OCI-LY7 (cell line): ENCODE measurements around the gene IBTK. TPM values are rescaled to one million over a fixed set of nuclear protein-coding genes. Genes with fewer than 3 reads are reported as not detected.

Source experiments
- BruUV-seq: library from RNA; stranded (reverse); fragments of 400-500 nt; replicated peaks from 2 replicates; lab custom pipeline; 2021; lab: Mats Ljungman, UMichigan
- CTCF ChIA-PET: fragments of 300-600 bp; sonication (Branson Sonifier 250); formaldehyde crosslinking; loops from one replicate; lab custom pipeline; 2022; ENCODE audit warnings: antibody characterized with exemption; ENCODE audit not compliant: unreplicated experiment; lab: Charles Lee
- POLR2A ChIA-PET: fragments of 300-600 bp; sonication (Branson Sonifier 250); formaldehyde crosslinking; loops from one replicate; lab custom pipeline; 2022; ENCODE audit warnings: antibody characterized with exemption; lab: Charles Lee
- DNase-seq: peaks from one replicate; pipeline ENCODE4 v3.0.0-alpha.2; 2015; ENCODE audit warnings: low spot score
- H2AFZ ChIP-seq: fragments of 200-600 bp; sonication (generic), shearing (Covaris generic); 2 replicates; pipeline ENCODE4 v1.6.1; 2014; ENCODE audit warnings: mild to moderate bottlenecking, antibody characterized with exemption, low read length, moderate library complexity
- H3K27ac ChIP-seq: fragments of 200-600 bp; sonication (generic); 2 replicates; pipeline ENCODE4 v1.5.1; 2014; ENCODE audit warnings: mixed run types, low read depth, mild to moderate bottlenecking, moderate library complexity, low read length, inconsistent platforms; ENCODE audit not compliant: poor library complexity, severe bottlenecking
- H3K36me3 ChIP-seq: fragments of 200-600 bp; sonication (generic); 2 replicates; pipeline ENCODE4 v1.6.1; 2014; ENCODE audit warnings: mild to moderate bottlenecking, antibody characterized with exemption, low read length, moderate library complexity, mixed read lengths; ENCODE audit not compliant: insufficient read depth
- H3K4me1 ChIP-seq: fragments of 200-600 bp; sonication (generic); 2 replicates; pipeline ENCODE4 v1.5.1; 2014; ENCODE audit warnings: mild to moderate bottlenecking, low read length; ENCODE audit not compliant: insufficient read depth, poor library complexity, severe bottlenecking
- H3K4me2 ChIP-seq: fragments of 200-600 bp; sonication (generic); 2 replicates; pipeline ENCODE4 v1.6.1; 2014; ENCODE audit warnings: mild to moderate bottlenecking, low read length
- H3K4me3 ChIP-seq: fragments of 200-600 bp; sonication (generic); 2 replicates; pipeline ENCODE4 v1.5.1; 2014; ENCODE audit warnings: mild to moderate bottlenecking, low read depth, low read length; ENCODE audit not compliant: poor library complexity, severe bottlenecking
- H3K79me2 ChIP-seq: fragments of 200-600 bp; sonication (generic); 2 replicates; pipeline ENCODE4 v1.6.1; 2016; ENCODE audit warnings: low read depth, mild to moderate bottlenecking, low read length, moderate library complexity, mixed read lengths; ENCODE audit not compliant: insufficient read depth
- H3K9me2 ChIP-seq: fragments of 200-600 bp; sonication (generic); 2 replicates; pipeline ENCODE4 v1.6.1; 2016; ENCODE audit warnings: mild to moderate bottlenecking, low read length, mixed read lengths; ENCODE audit not compliant: insufficient read depth
- H3K9me3 ChIP-seq: fragments of 200-600 bp; sonication (generic); 2 replicates; pipeline ENCODE4 v1.6.1; 2014; ENCODE audit warnings: mild to moderate bottlenecking, mixed run types, low read length, mixed read lengths
- H4K20me1 ChIP-seq: fragments of 200-600 bp; sonication (generic); 2 replicates; pipeline ENCODE4 v1.6.1; 2014; ENCODE audit warnings: mild to moderate bottlenecking, antibody characterized with exemption, low read length, moderate library complexity, mixed read lengths; ENCODE audit not compliant: insufficient read depth
- EZH2phosphoT487 ChIP-seq: fragments of 200-600 bp; sonication (generic); IDR thresholded peaks from 2 replicates; pipeline ENCODE4 v1.6.1; 2018; ENCODE audit warnings: low read depth, borderline replicate concordance, mild to moderate bottlenecking, mixed run types, antibody characterized with exemption, low read length, moderate library complexity, mixed read lengths
- intact Hi-C: fragments of 100-400 bp; cut with micrococcal nuclease; formaldehyde crosslinking; loops from one replicate; pipeline ENCODE4 v1.10.0; 2022; ENCODE audit not compliant: unreplicated experiment
- total RNA-seq, 2 experiments: library from RNA; depleted of rRNA in 1 of 2; stranded (reverse); fragments of >200 nt in 1 of 2; shearing (Covaris generic) in 1 of 2; gene quantifications; 2 replicates each; pipeline ENCODE4 v1.2.3, GENCODE V29; 2014 to 2022
- TF ChIP-seq, protein P1 (sequence below): fragments of 200-600 bp; sonication (generic); conservative IDR thresholded peaks from 2 replicates; pipeline ENCODE4 v1.5.1; 2014; ENCODE audit warnings: mild to moderate bottlenecking, antibody characterized with exemption, low read length, moderate library complexity, mixed read lengths

Gene IBTK
- total RNA-seq, 2 experiments from 2014 or later, result 18.6 to 31.0 TPM

DNA sequence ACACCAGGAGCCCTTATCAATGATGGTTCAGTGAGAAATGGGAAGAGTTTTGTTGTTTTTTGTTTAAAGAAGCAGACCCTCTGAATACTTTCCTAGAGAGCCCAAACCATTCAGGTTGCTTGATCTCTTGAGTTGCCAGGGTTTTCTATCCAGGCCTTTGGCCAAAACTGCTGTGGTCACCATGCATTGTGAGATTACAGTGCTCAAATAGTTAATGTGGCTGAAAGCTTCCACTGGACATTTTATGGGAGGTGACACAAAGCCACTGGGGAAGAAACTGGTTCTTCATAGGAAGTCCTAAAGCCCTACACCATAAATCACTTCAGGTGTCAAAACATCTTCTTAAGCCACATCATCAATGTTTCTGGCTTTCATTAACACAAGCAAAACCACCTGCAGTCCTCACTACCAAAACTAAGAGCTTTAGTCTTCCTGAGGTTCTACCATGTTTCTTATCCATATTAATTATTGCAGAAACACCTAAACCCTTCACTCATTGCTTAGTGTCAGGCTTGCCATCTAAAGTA, 101.6 kb downstream of the IBTK start:
- CTCF ChIA-PET, result no interaction called here
- no peak overlapping the region for H3K4me2 ChIP-seq
- no peaks in the 10 kb centered on the region for H3K36me3 ChIP-seq
- POLR2A ChIA-PET, result no interaction called here
- BruUV-seq, result no TSS peak
- DNase-seq, result no peak
- no peaks in the 10 kb centered on the region for H3K9me3 ChIP-seq
- no peak overlapping the region for H3K4me3 ChIP-seq
- no peaks in the 10 kb centered on the region for H3K9me2 ChIP-seq
- H3K27ac ChIP-seq, result no peak overlapping the region
- no peaks in the 10 kb centered on the region for H3K79me2 ChIP-seq
- H4K20me1 ChIP-seq, result no peaks in the 10 kb centered on the region
- intact Hi-C loops, result no loop called here
- H2AFZ ChIP-seq, result no peak overlapping the region
- TF ChIP-seq, protein P1, sequence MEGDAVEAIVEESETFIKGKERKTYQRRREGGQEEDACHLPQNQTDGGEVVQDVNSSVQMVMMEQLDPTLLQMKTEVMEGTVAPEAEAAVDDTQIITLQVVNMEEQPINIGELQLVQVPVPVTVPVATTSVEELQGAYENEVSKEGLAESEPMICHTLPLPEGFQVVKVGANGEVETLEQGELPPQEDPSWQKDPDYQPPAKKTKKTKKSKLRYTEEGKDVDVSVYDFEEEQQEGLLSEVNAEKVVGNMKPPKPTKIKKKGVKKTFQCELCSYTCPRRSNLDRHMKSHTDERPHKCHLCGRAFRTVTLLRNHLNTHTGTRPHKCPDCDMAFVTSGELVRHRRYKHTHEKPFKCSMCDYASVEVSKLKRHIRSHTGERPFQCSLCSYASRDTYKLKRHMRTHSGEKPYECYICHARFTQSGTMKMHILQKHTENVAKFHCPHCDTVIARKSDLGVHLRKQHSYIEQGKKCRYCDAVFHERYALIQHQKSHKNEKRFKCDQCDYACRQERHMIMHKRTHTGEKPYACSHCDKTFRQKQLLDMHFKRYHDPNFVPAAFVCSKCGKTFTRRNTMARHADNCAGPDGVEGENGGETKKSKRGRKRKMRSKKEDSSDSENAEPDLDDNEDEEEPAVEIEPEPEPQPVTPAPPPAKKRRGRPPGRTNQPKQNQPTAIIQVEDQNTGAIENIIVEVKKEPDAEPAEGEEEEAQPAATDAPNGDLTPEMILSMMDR, result no peak
- no peak for TF ChIP-seq EZH2phosphoT487
- H3K4me1 ChIP-seq, result peaks cover 6% of the 10 kb centered on the region

DNA sequence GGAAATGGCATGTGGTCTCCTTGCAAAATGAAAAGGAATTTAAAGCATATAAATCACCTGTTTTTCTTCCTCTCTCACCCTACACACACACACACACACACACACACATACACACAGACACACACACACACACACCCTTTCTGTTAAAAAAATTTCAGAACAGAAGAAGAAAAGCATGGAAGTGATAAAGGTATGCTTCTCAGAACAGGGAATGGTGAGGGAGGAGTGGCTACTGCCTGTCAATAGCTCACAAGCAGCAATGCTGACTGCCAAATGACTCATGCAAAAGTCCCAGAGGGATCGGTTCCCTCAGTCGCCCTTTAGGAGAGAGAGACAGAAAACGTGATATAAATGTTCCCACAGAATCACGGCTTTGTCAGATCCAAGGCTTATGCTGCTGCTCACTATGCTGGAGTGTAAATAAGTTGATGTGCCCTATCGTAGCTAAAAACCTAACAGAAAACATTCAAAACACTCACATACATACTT, 102.6 kb downstream of the IBTK start:
- no peaks in the 10 kb centered on the region for H3K9me3 ChIP-seq
- no peaks in the 10 kb centered on the region for H3K79me2 ChIP-seq
- TF ChIP-seq, protein P1, result no peak
- no peak for TF ChIP-seq EZH2phosphoT487
- no peak overlapping the region for H3K27ac ChIP-seq
- H3K4me1 ChIP-seq, result peaks cover 6% of the 10 kb centered on the region
- H3K9me2 ChIP-seq, result no peaks in the 10 kb centered on the region
- intact Hi-C loops, result no loop called here
- H4K20me1 ChIP-seq, result no peaks in the 10 kb centered on the region
- H2AFZ ChIP-seq, result no peak overlapping the region
- no peak for DNase-seq
- no TSS peak for BruUV-seq
- no peak overlapping the region for H3K4me2 ChIP-seq
- POLR2A ChIA-PET, result no interaction called here
- no peak overlapping the region for H3K4me3 ChIP-seq
- H3K36me3 ChIP-seq, result no peaks in the 10 kb centered on the region
- CTCF ChIA-PET, result no interaction called here

DNA sequence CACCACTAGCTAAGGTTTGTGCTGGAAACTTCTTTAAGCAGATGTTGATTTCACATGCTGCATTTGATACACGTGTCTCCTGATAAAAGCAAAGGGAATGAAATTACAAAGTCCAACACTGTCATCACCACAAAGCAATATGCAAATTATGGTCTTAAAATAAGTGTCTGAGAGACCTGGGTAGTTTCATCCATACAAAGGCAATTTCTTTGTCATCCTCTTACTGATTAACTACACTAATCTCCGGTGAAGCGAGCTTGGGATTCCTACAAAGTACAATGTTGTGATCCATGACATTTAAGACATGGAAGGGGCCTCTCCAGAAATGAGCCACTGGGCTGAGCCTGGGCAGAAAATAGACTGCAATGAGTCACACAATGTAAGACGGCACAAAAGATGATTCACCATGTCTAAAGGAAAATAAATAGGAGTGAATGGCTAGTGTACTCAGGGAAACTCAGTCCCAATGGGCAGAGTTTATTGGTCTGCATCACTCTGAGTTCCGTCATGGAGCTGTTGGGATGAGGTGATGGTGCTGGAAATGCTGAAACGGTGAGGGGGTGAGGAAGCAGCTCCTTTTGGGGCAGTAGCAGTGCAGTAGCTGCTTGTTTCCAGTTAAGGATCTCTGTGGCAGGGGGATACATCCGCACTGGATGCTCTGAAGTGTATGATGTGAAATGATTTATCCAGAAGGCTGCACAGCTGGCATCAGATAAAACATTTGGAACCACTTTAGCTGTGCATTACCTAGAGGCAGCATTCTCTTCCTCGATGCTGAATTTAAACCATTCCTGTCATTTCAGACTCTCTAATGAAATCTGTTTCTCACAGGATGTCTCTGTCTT, 103.3 kb downstream of the IBTK start:
- H3K4me2 ChIP-seq, result no peak overlapping the region

More for the DNA sequence above, 103.3 kb downstream of the IBTK start:
- H3K9me3 ChIP-seq, result no peaks in the 10 kb centered on the region
- CTCF ChIA-PET, result no interaction called here
- no peaks in the 10 kb centered on the region for H3K9me2 ChIP-seq
- intact Hi-C loops, result no loop called here
- peaks cover 6% of the 10 kb centered on the region for H3K4me1 ChIP-seq
- H3K36me3 ChIP-seq, result no peaks in the 10 kb centered on the region
- no TSS peak for BruUV-seq
- H3K79me2 ChIP-seq, result no peaks in the 10 kb centered on the region
- H3K4me3 ChIP-seq, result no peak overlapping the region
- H4K20me1 ChIP-seq, result no peaks in the 10 kb centered on the region
- TF ChIP-seq, protein P1, result no peak
- no peak for TF ChIP-seq EZH2phosphoT487
- DNase-seq, result no peak
- POLR2A ChIA-PET, result no interaction called here
- H2AFZ ChIP-seq, result no peak overlapping the region
- no peak overlapping the region for H3K27ac ChIP-seq
